CD14-positive monocyte (primary cell): ENCODE measurements around the gene APBA2. TPM values are rescaled to one million over a fixed set of nuclear protein-coding genes. Genes with fewer than 3 reads are reported as not detected.

Experiments used
- DNase-seq, 3 donors: peaks; one replicate each; pipeline ENCODE4 v3.0.0-alpha.2; 2011 to 2022
- H2AFZ ChIP-seq: 2 replicates; pipeline ENCODE4 v1.6.0; 2012; ENCODE audit warnings: mild to moderate bottlenecking, low read depth, low read length, inconsistent platforms; ENCODE audit not compliant: insufficient read depth, poor library complexity, severe bottlenecking
- H3K27ac ChIP-seq, 2 donors: 1 replicate in 1 of 2; 2 replicates in 1 of 2; pipeline ENCODE4 v1.5.1; 2012 to 2013; ENCODE audit warnings: low read length in 2 of 2, control low read depth in 1 of 2, inconsistent platforms in 1 of 2, low read depth in 1 of 2, mild to moderate bottlenecking in 1 of 2
- H3K27me3 ChIP-seq, 2 donors: one replicate each; pipeline versions ENCODE4 v1.6.0 to v1.6.1; 2011 to 2013; ENCODE audit warnings: low read length in 2 of 2; ENCODE audit not compliant: control insufficient read depth in 2 of 2, insufficient read depth in 2 of 2
- H3K36me3 ChIP-seq, 2 donors: replicated peaks in 1 of 2; 1 replicate in 1 of 2; 2 replicates in 1 of 2; pipeline versions ENCODE4 v1.5.1 to v1.6.1; 2012 to 2013; ENCODE audit warnings: low read length in 2 of 2, control low read depth in 1 of 2, inconsistent platforms in 1 of 2, mild to moderate bottlenecking in 1 of 2; ENCODE audit not compliant: insufficient read depth in 2 of 2, control insufficient read depth in 1 of 2
- H3K4me1 ChIP-seq, 2 donors: 1 replicate in 1 of 2; 2 replicates in 1 of 2; pipeline versions ENCODE4 v1.5.1 to v1.6.1; 2012 to 2013; ENCODE audit warnings: low read length in 2 of 2, control low read depth in 1 of 2, inconsistent platforms in 1 of 2, mild to moderate bottlenecking in 1 of 2, moderate library complexity in 1 of 2; ENCODE audit not compliant: insufficient read depth in 2 of 2, control insufficient read depth in 1 of 2
- H3K4me2 ChIP-seq: replicated peaks from 2 replicates; pipeline ENCODE3; 2012; ENCODE audit warnings: low read length, moderate library complexity, mild to moderate bottlenecking; ENCODE audit not compliant: poor library complexity, severe bottlenecking; ENCODE audit errors: extremely low read depth
- H3K4me3 ChIP-seq, 3 experiments: fragments of 200-600 bp in 1 of 3; sonication (generic) in 1 of 3; replicated peaks in 1 of 3; 1 replicate in 2 of 3; 2 replicates in 1 of 3; pipeline ENCODE4 v1.5.1; 2011 to 2013; ENCODE audit warnings: low read length in 3 of 3, mild to moderate bottlenecking in 3 of 3, control low read depth in 2 of 3, low read depth in 2 of 3, inconsistent platforms in 1 of 3, moderate library complexity in 1 of 3
- H3K79me2 ChIP-seq: 2 replicates; pipeline ENCODE4 v1.6.0; 2012; ENCODE audit warnings: mild to moderate bottlenecking, control low read depth, inconsistent platforms, low read length, moderate library complexity; ENCODE audit not compliant: insufficient read depth
- H3K9ac ChIP-seq: 2 replicates; pipeline ENCODE4 v1.6.0; 2017; ENCODE audit warnings: low read length, mild to moderate bottlenecking; ENCODE audit not compliant: insufficient read depth, poor library complexity, severe bottlenecking
- H3K9me3 ChIP-seq, 2 donors: replicated peaks in 1 of 2; 1 replicate in 1 of 2; 2 replicates in 1 of 2; pipeline versions ENCODE4 v1.5.1 to v1.6.1; 2012 to 2013; ENCODE audit warnings: low read length in 2 of 2, control low read depth in 1 of 2; ENCODE audit not compliant: control insufficient read depth in 1 of 2, insufficient read depth in 1 of 2
- H4K20me1 ChIP-seq: 2 replicates; pipeline ENCODE4 v1.6.0; 2012; ENCODE audit warnings: mild to moderate bottlenecking, low read length, control low read depth, moderate library complexity; ENCODE audit not compliant: insufficient read depth
- H3K27ac Mint-ChIP-seq, 7 donors: one replicate each; pipeline ENCODE4 v1.8.0; 2020; ENCODE audit warnings: mild to moderate bottlenecking in 7 of 7, mixed read lengths in 7 of 7, moderate library complexity in 6 of 7, inconsistent platforms in 2 of 7
- H3K27me3 Mint-ChIP-seq, 3 donors: one replicate each; pipeline ENCODE4 v1.8.0; 2021 to 2022; ENCODE audit warnings: low read depth in 3 of 3, mild to moderate bottlenecking in 3 of 3, mixed read lengths in 3 of 3, moderate library complexity in 3 of 3, inconsistent platforms in 1 of 3
- H3K36me3 Mint-ChIP-seq, 2 donors: one replicate each; pipeline ENCODE4 v1.8.0; 2020; ENCODE audit warnings: mixed read lengths in 2 of 2, inconsistent platforms in 1 of 2, mild to moderate bottlenecking in 1 of 2
- H3K4me1 Mint-ChIP-seq: one replicate; pipeline ENCODE4 v1.8.0; 2020; ENCODE audit warnings: mild to moderate bottlenecking, mixed read lengths
- H3K4me3 Mint-ChIP-seq, 2 donors: one replicate each; pipeline ENCODE4 v1.8.0; 2020; ENCODE audit warnings: mild to moderate bottlenecking in 2 of 2, mixed read lengths in 2 of 2, moderate library complexity in 1 of 2
- H3K9me3 Mint-ChIP-seq, 7 donors: one replicate each; pipeline ENCODE4 v1.8.0; 2020 to 2022; ENCODE audit warnings: mixed read lengths in 7 of 7, mild to moderate bottlenecking in 6 of 7, moderate library complexity in 6 of 7, inconsistent platforms in 2 of 7
- CTCF ChIP-seq: fragments of 200-600 bp; IDR thresholded peaks from one replicate; pipeline ENCODE4 v1.8.0; 2022; ENCODE audit warnings: antibody characterized with exemption, mild to moderate bottlenecking
- WGBS: methylation state at CpG from one replicate; pipeline ENCODE4 v1.1.5; 2013; ENCODE audit warnings: missing lambda C conversion rate; ENCODE audit not compliant: insufficient coverage; 5-methylcytosine and 5-hydroxymethylcytosine counted together
- intact Hi-C, 2 donors: fragments of 100-400 bp; cut with micrococcal nuclease; formaldehyde crosslinking; loops; one replicate each; pipeline versions ENCODE4 v1.15.0 to v1.15.1; 2023
- polyA plus RNA-seq, 3 donors: library from polyadenylated mRNA; depleted of rRNA in 1 of 3; unstranded in 2 of 3; stranded (reverse) in 1 of 3; fragments of 300-500 nt in 2 of 3; fragments of >200 nt in 1 of 3; fragmentation: Illumina TruSeq in 2 of 3; gene quantifications; 1 replicate in 2 of 3; 2 replicates in 1 of 3; pipeline ENCODE4 v1.2.3, GENCODE V29; 2012 to 2021

The APBA2 gene
- polyA plus RNA-seq, 3 donors, result 0.30 TPM; not detected in 2

- Mint-ChIP-seq H3K4me1 (peaks cover 6% of the 10 kb centered on the region), H3K4me3 (no peak overlapping the region), H3K36me3 (no peaks in the 10 kb centered on the region), H3K9me3 (peaks cover 0 to 2% (median 0%) of the 10 kb centered on the region in 7 donors), H3K27me3 (peaks cover 4 to 15% (median 12%) of the 10 kb centered on the region in 3 donors), H3K27ac (no peak overlapping the region)
- Histone ChIP-seq H3K27ac (no peak overlapping the region), H3K4me2 (no peak overlapping the region), H4K20me1 (no peaks in the 10 kb centered on the region), H3K9ac (no peak overlapping the region), H3K36me3 (no peaks in the 10 kb centered on the region), H3K4me3 (no peak overlapping the region), H3K79me2 (no peaks in the 10 kb centered on the region), H3K27me3 (no peaks in the 10 kb centered on the region), H2AFZ (no peak overlapping the region), H3K9me3 (no peaks in the 10 kb centered on the region), H3K4me1 (no peaks in the 10 kb centered on the region)
- intact Hi-C loops, result no loop called here
- WGBS, result 89% methylated on average over 10 of the region's 13 CpGs
- DNase-seq, result no peak
- no peak for TF ChIP-seq CTCF
Observed at GRCh38 chr15:28895146-28895545, 9.4 kb downstream of the APBA2 start.

GRCh38 chr15:28895566-28895965 lies 9.8 kb downstream of the APBA2 start:
- H3K36me3 ChIP-seq, result no peaks in the 10 kb centered on the region
- no peak for TF ChIP-seq CTCF
- no peak for DNase-seq
- Mint-ChIP-seq H3K4me1 (peaks cover 6% of the 10 kb centered on the region), H3K36me3 (no peaks in the 10 kb centered on the region), H3K27ac (no peak overlapping the region), H3K4me3 (no peak overlapping the region), H3K27me3 (peaks cover 6 to 13% (median 12%) of the 10 kb centered on the region in 3 donors), H3K9me3 (peaks cover 0 to 2% (median 0%) of the 10 kb centered on the region in 7 donors)
- no peak overlapping the region for H3K9ac ChIP-seq
- H3K4me1 ChIP-seq, result no peaks in the 10 kb centered on the region
- no peak overlapping the region for H2AFZ ChIP-seq
- 73% methylated on average over 3 of the region's 6 CpGs for whole genome bisulfite sequencing
- no peaks in the 10 kb centered on the region for H3K79me2 ChIP-seq
- no peak overlapping the region for H3K27ac ChIP-seq
- H4K20me1 ChIP-seq, result no peaks in the 10 kb centered on the region
- intact Hi-C loops, result no loop called here
- H3K4me3 ChIP-seq, result no peak overlapping the region
- H3K4me2 ChIP-seq, result no peak overlapping the region
- H3K9me3 ChIP-seq, result no peaks in the 10 kb centered on the region
- no peaks in the 10 kb centered on the region for H3K27me3 ChIP-seq
